Psoas muscle (tissue), 8 donors: ENCODE measurements around the gene SRGN. TPM values are rescaled to one million over a fixed set of nuclear protein-coding genes. Genes with fewer than 3 reads are reported as not detected.

Source experiments
- ATAC-seq, 4 donors: fragments of 200-7000 bp; cut with Tn5 transposase; one replicate each; pipeline ENCODE4 v1.9.1; 2020; ENCODE audit warnings: moderate library complexity in 3 of 4, mild to moderate bottlenecking in 2 of 4
- DNase-seq, 2 donors: peaks; one replicate each; pipeline ENCODE4 v3.0.0-alpha.2; 2020
- H3K27ac ChIP-seq: fragments of 200-600 bp; one replicate; pipeline ENCODE4 v1.8.0; 2022
- H3K27me3 ChIP-seq, 3 donors: fragments of 200-600 bp in 1 of 3; one replicate each; pipeline versions ENCODE4 v1.6.1 to v1.8.0; 2013 to 2022; ENCODE audit warnings: low read length in 2 of 3, mild to moderate bottlenecking in 2 of 3, moderate library complexity in 1 of 3; ENCODE audit not compliant: insufficient read depth in 3 of 3
- H3K36me3 ChIP-seq, 2 donors: fragments of 200-600 bp in 1 of 2; one replicate each; pipeline versions ENCODE4 v1.6.1 to v1.8.0; 2013 to 2022; ENCODE audit warnings: low read depth in 1 of 2, mild to moderate bottlenecking in 1 of 2, moderate library complexity in 1 of 2; ENCODE audit not compliant: insufficient read depth in 1 of 2
- H3K4me1 ChIP-seq: fragments of 200-600 bp; one replicate; pipeline ENCODE4 v1.8.0; 2022
- H3K4me3 ChIP-seq: fragments of 200-600 bp; one replicate; pipeline ENCODE4 v1.8.0; 2022; ENCODE audit warnings: mild to moderate bottlenecking
- H3K9me3 ChIP-seq: fragments of 200-600 bp; one replicate; pipeline ENCODE4 v1.8.0; 2022
- CTCF ChIP-seq: fragments of 200-600 bp; IDR thresholded peaks from one replicate; pipeline ENCODE4 v1.8.0; 2022; ENCODE audit warnings: antibody characterized with exemption
- WGBS, 3 donors: extraction: QIAGEN DNeasy Blood & Tissue Kit; methylation state at CpG; one replicate each; pipeline versions ENCODE4 v1.1.6 to v1.1.7; 2013; 5-methylcytosine and 5-hydroxymethylcytosine counted together
- intact Hi-C, 2 donors: fragments of 100-400 bp; cut with DNase I; formaldehyde crosslinking; loops; one replicate each; pipeline versions ENCODE4 v1.11.0 to v1.14.2; 2022
- polyA plus RNA-seq, 3 donors: library from polyadenylated mRNA; stranded (reverse); fragments of 200-250 nt; gene quantifications; one replicate each; pipeline ENCODE4 v1.2.3, GENCODE V29; 2013
- total RNA-seq, 4 donors: library from RNA; stranded (reverse); fragmentation: NEBNext Ultra II Directional in 2 of 4; extraction: Animal tissue kit (Norgen Biotek cat#: 25700) in 2 of 4; gene quantifications; one replicate each; pipeline versions ENCODE4 v1.2.1 to v1.2.4, GENCODE V29; 2021 to 2023
- donor health status: healthy with polysubstance abuse.
- donor health status: DM: no; HTN: no; CAD: no; lungs with moderate emphysema.
- donor health status: Bipolar disorder and iron deficiency.
- donor health status: healthy.
- donor health status: DM: yes; HTN: yes; CAD: no.
- donor health status: DM: no; HTN: no; CAD: no.
- donor health status: DM: no; HTN: no; CAD: no.
- donor health status: DM: yes; HTN: yes; CAD: no.

Gene SRGN
- total and polyA plus RNA-seq, 7 donors: 27.8 to 54.0 (median 32.9) TPM

DNA sequence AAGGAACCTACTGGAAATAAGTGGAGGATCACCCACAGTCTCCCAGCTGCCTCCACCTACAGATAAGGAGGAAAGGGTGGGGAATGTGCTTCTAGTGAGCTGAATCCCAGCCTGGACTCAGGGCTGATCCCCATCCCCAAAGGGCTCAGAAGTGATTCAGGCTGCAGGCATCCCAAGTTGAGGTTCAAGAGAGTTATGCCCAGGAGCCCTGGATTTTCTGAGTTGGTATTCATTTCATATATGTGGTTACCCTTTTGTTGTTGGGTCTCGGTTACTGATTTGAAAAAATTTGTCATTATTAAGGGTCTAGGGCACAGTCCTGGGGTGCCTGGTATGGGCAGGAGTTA is 30.0 kb upstream of the SRGN start:
- WGBS, 3 donors: 0% methylated on average over 1 of the region's 1 CpG
- no peak for DNase-seq
- Histone ChIP-seq H3K27ac (peak overlapping the region; percentile 9), H3K27me3 (no peaks in the 10 kb centered on the region), H3K36me3 (no peaks in the 10 kb centered on the region), H3K4me3 (no peak overlapping the region), H3K9me3 (no peaks in the 10 kb centered on the region), H3K4me1 (peaks cover 9% of the 10 kb centered on the region)
- no peak for ATAC-seq
- intact Hi-C loops: no loop called here
- TF ChIP-seq CTCF: no peak

DNA sequence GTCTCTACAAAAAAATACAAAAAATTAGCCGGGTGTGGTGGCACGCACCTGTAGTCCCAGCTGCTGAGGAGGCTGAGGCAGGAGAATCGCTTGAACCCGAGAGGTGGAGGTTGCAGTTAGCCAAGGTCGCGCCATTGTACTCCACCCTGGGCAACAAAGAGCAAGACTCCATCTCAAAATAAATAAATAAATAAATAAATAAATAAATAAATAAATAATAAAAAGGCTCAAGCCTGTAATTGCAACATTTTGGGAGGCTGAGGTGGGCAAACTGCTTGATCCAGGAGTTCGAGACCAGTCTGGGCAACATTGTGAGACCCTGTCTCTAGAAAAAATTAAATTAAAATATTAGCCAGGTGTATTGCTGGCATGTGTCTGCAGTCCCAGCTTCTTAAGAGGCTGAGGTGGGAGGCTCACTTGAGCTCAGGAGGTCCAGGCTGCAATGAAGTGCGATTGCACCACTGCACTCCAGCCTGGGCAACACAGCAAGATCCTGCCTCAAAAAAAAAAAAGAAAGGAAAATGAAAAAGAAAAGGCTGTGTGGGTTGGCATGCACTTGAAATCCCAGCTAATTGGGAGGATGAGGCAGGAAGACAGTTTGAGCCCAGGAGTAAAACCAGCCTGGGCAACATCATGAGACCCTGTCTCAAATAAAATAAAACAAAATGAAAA is 27.6 kb upstream of the SRGN start:
- ATAC-seq: no peak
- intact Hi-C loops: no loop called here

GRCh38 chr10:69061305-69062161 is 26.4 kb upstream of the SRGN start:
- WGBS, 3 donors: 38 to 44% (median 42%) methylated on average over 20 of the region's 20 CpGs
- Histone ChIP-seq H3K36me3 (no peaks in the 10 kb centered on the region), H3K27me3 (no peaks in the 10 kb centered on the region), H3K9me3 (no peaks in the 10 kb centered on the region), H3K4me3 (peak overlapping the region; percentile 43), H3K27ac (peak overlapping the region; percentile 83), H3K4me1 (peaks cover 9% of the 10 kb centered on the region)
- DNase-seq (peak; percentile 39 to 75), ATAC-seq (peak; percentile 66 to 85 (median 79))
- no peak for TF ChIP-seq CTCF
- intact Hi-C loops: no loop called here

More for the DNA sequence above, 27.6 kb upstream of the SRGN start:
- 92 to 94% (median 93%) methylated on average over 8 of the region's 8 CpGs for WGBS, 3 donors
- no peaks in the 10 kb centered on the region for H3K9me3 ChIP-seq
- no peaks in the 10 kb centered on the region for H3K27me3 ChIP-seq
- H3K27ac ChIP-seq: peak overlapping the region; percentile 83
- no peak for DNase-seq
- no peaks in the 10 kb centered on the region for H3K36me3 ChIP-seq
- no peak for TF ChIP-seq CTCF
- H3K4me1 ChIP-seq: peaks cover 9% of the 10 kb centered on the region
- H3K4me3 ChIP-seq: no peak overlapping the region

- Histone ChIP-seq H3K27ac (peak overlapping the region; percentile 83), H3K27me3 (no peaks in the 10 kb centered on the region), H3K36me3 (no peaks in the 10 kb centered on the region), H3K4me1 (peaks cover 9% of the 10 kb centered on the region), H3K4me3 (no peak overlapping the region), H3K9me3 (no peaks in the 10 kb centered on the region)
- no peak for TF ChIP-seq CTCF
- intact Hi-C loops: no loop called here
- ATAC-seq (no peak), DNase-seq (no peak)
- 84 to 86% (median 85%) methylated on average over 5 of the region's 5 CpGs for WGBS, 3 donors
These were observed 25.0 kb upstream of the SRGN start for GRCh38 chr10:69062901-69063300.
